OCI-M2 (cell line): Measurements from ENCODE around the gene CLEC4F.
A peak's percentile ranks its signal among the peaks of the same experiment; 100 is the strongest.

ENCODE experiments used
- DNase-seq: peaks from one replicate; lab custom pipeline; 2025; ENCODE audit not compliant: unreplicated experiment; lab: John Stamatoyannopoulos, UW

CLEC4F gene

GRCh38 chr2:70820499-70820898 lies at the start of gene CLEC4F:
TSS of gene CLEC4F (minus strand) at chr2:70820599. CDS start at chr2:70820523, 76 bp downstream.
- no peak for DNase-seq

GRCh38 chr2:70868970-70869369 lies 48.6 kb upstream of the CLEC4F start:
- no peak for DNase-seq

- DNase-seq: peak; percentile 16
Measured at GRCh38 chr2:70861777-70862625, 41.6 kb upstream of the CLEC4F start.

- DNase-seq: no peak
Measured at GRCh38 chr2:70855667-70856066, 35.3 kb upstream of the CLEC4F start.

GRCh38 chr2:70854411-70854810 lies 34.0 kb upstream of the CLEC4F start:
- DNase-seq: no peak

- no peak for DNase-seq
Measured at GRCh38 chr2:70852824-70853223, 32.4 kb upstream of the CLEC4F start.

GRCh38 chr2:70851704-70852103 lies 31.3 kb upstream of the CLEC4F start:
- DNase-seq: no peak

GRCh38 chr2:70850925-70851324 lies 30.5 kb upstream of the CLEC4F start:
- DNase-seq: no peak

- no peak for DNase-seq
Measured at GRCh38 chr2:70842401-70842800, 22.0 kb upstream of the CLEC4F start.

- DNase-seq: no peak
Measured at GRCh38 chr2:70837980-70838925, 17.9 kb upstream of the CLEC4F start.

- DNase-seq: no peak
Measured at GRCh38 chr2:70835643-70836042, 15.2 kb upstream of the CLEC4F start, which contains the start of gene CD207. TSS of gene CD207 (minus strand) at chr2:70835816. CDS start at chr2:70835776, 40 bp downstream.

- DNase-seq: no peak
Measured at GRCh38 chr2:70834881-70835280, 14.5 kb upstream of the CLEC4F start.

GRCh38 chr2:70834106-70834505 lies 13.7 kb upstream of the CLEC4F start:
- no peak for DNase-seq

GRCh38 chr2:70833246-70833645 lies 12.8 kb upstream of the CLEC4F start:
- no peak for DNase-seq

- no peak for DNase-seq
Measured at GRCh38 chr2:70832386-70832785, 12.0 kb upstream of the CLEC4F start.

- DNase-seq: no peak
Measured at GRCh38 chr2:70831861-70832260, 11.5 kb upstream of the CLEC4F start.

- no peak for DNase-seq
Measured at GRCh38 chr2:70830366-70830765, 10.0 kb upstream of the CLEC4F start.

- no peak for DNase-seq
Measured at GRCh38 chr2:70829916-70830315, 9.5 kb upstream of the CLEC4F start.

- no peak for DNase-seq
Measured at GRCh38 chr2:70828914-70829824, 8.8 kb upstream of the CLEC4F start.

- DNase-seq: no peak
Measured at GRCh38 chr2:70828115-70828514, 7.7 kb upstream of the CLEC4F start.

- no peak for DNase-seq
Measured at GRCh38 chr2:70827388-70827787, 7.0 kb upstream of the CLEC4F start.
